PC-9 (cell line): ENCODE data around the gene PASK. TPM values are rescaled to one million over a fixed set of nuclear protein-coding genes. Genes with fewer than 3 reads are reported as not detected.
"Not testable (repeated sequence)": the region's sequence is repeated elsewhere in the genome, so short reads cannot be mapped to it uniquely, and the experiment has no call there.

Experiments
- BruUV-seq: library from RNA; stranded (reverse); fragments of 400-500 nt; replicated peaks from 2 replicates; lab custom pipeline; 2021; lab: Mats Ljungman, UMichigan
- CTCF ChIA-PET: fragments of 300-600 bp; sonication (Branson Sonifier 250); formaldehyde crosslinking; loops from one replicate; lab custom pipeline; 2022; ENCODE audit warnings: antibody characterized with exemption; lab: Charles Lee
- POLR2A ChIA-PET: fragments of 300-600 bp; sonication (Branson Sonifier 250); formaldehyde crosslinking; loops from one replicate; lab custom pipeline; 2022; ENCODE audit warnings: antibody characterized with exemption; ENCODE audit not compliant: unreplicated experiment; lab: Charles Lee
- DNase-seq, 2 experiments: peaks; one replicate each; pipeline versions ENCODE4 v3.0.0 to v3.0.0-alpha.2; 2015 to 2022; ENCODE audit warnings: mixed read lengths in 1 of 2
- H2AFZ ChIP-seq: fragments of 200-600 bp; sonication (generic); 2 replicates; pipeline ENCODE4 v1.8.1; 2017; ENCODE audit warnings: antibody characterized with exemption
- H3F3A ChIP-seq: fragments of 200-600 bp; sonication (generic); 2 replicates; pipeline ENCODE4 v1.8.1; 2017; ENCODE audit warnings: antibody characterized with exemption, mild to moderate bottlenecking, low read depth; ENCODE audit not compliant: insufficient read depth
- H3K27ac ChIP-seq: fragments of 200-600 bp; sonication (generic); 2 replicates; pipeline ENCODE4 v1.6.1; 2016; ENCODE audit warnings: mixed run types
- H3K27me3 ChIP-seq: fragments of 200-600 bp; sonication (generic); 2 replicates; pipeline ENCODE4 v1.6.1; 2016; ENCODE audit warnings: low read depth, mixed run types; ENCODE audit not compliant: insufficient read depth
- H3K36me3 ChIP-seq: fragments of 200-600 bp; sonication (generic); 2 replicates; pipeline ENCODE4 v1.6.1; 2016; ENCODE audit warnings: low read depth, mixed run types
- H3K4me1 ChIP-seq: fragments of 200-600 bp; sonication (generic); replicated peaks from 2 replicates; pipeline ENCODE4 v1.6.1; 2016; ENCODE audit warnings: mixed run types; ENCODE audit not compliant: insufficient read depth
- H3K4me2 ChIP-seq: fragments of 200-600 bp; sonication (generic); 2 replicates; pipeline ENCODE4 v1.6.1; 2017; ENCODE audit warnings: mixed run types
- H3K4me3 ChIP-seq: fragments of 200-600 bp; sonication (generic); 2 replicates; pipeline ENCODE4 v1.6.1; 2016; ENCODE audit warnings: mixed run types
- H3K79me2 ChIP-seq: fragments of 200-600 bp; sonication (generic); 2 replicates; pipeline ENCODE4 v1.6.1; 2017; ENCODE audit warnings: low read depth, mixed run types
- H3K9me2 ChIP-seq: fragments of 200-600 bp; sonication (generic); 2 replicates; pipeline ENCODE4 v1.8.1; 2017; ENCODE audit warnings: mild to moderate bottlenecking; ENCODE audit not compliant: insufficient read depth
- H3K9me3 ChIP-seq: fragments of 200-600 bp; sonication (generic); 2 replicates; pipeline ENCODE4 v1.8.1; 2016; ENCODE audit warnings: low read depth; ENCODE audit not compliant: insufficient read depth
- H4K20me1 ChIP-seq: fragments of 200-600 bp; sonication (generic); 2 replicates; pipeline ENCODE4 v1.8.1; 2017; ENCODE audit not compliant: insufficient read depth
- CTCF ChIP-seq: fragments of 200-600 bp; sonication (generic); conservative IDR thresholded peaks from 2 replicates; pipeline ENCODE4 v1.6.1; 2017; ENCODE audit warnings: mixed run types, antibody characterized with exemption, mild to moderate bottlenecking, moderate library complexity
- EZH2 ChIP-seq: fragments of 200-600 bp; sonication (generic); IDR thresholded peaks from 2 replicates; pipeline ENCODE4 v1.8.0; 2017; ENCODE audit warnings: antibody characterized with exemption, low read depth
- intact Hi-C: fragments of 100-400 bp; cut with micrococcal nuclease; formaldehyde crosslinking; loops from one replicate; pipeline ENCODE4 v1.10.0; 2022; ENCODE audit not compliant: unreplicated experiment
- total RNA-seq: library from RNA; stranded (reverse); gene quantifications from 2 replicates; pipeline ENCODE4 v1.2.3, GENCODE V29; 2021

PASK gene
- total RNA-seq, 1 experiment from 2014 or later = 77.5 TPM

GRCh38 chr2:241197947-241198346 is 48.7 kb upstream of the PASK start:
- no peak for TF ChIP-seq EZH2
- TF ChIP-seq CTCF = no peak
- H3K27me3 ChIP-seq = 0 out of 2 replicates have a peak, but pooled peaks cover 12% of the 10 kb centered on the region
- H3K36me3 ChIP-seq = no peaks in the 10 kb centered on the region
- no peaks in the 10 kb centered on the region for H3F3A ChIP-seq
- intact Hi-C loops = no loop called here
- H3K9me3 ChIP-seq = no peaks in the 10 kb centered on the region
- no TSS peak for BruUV-seq
- no peaks in the 10 kb centered on the region for H3K4me1 ChIP-seq
- no peaks in the 10 kb centered on the region for H3K9me2 ChIP-seq
- ChIA-PET CTCF (interaction anchor here (0.5 to 0.7 kb wide), 2 partner anchors 48 to 87 kb away, joined by 6 to 18 read pairs; partner anchors contain the start of gene PPP1R7), POLR2A (no interaction called here)
- no peak for DNase-seq
- no peaks in the 10 kb centered on the region for H3K79me2 ChIP-seq
- no peak overlapping the region for H3K4me2 ChIP-seq
- no peak overlapping the region for H3K27ac ChIP-seq
- H4K20me1 ChIP-seq = no peaks in the 10 kb centered on the region
- no peak overlapping the region for H2AFZ ChIP-seq
- no peak overlapping the region for H3K4me3 ChIP-seq

- CTCF ChIA-PET = interaction anchor here (0.7 kb wide), 1 partner anchor 87 kb away, joined by 18 read pairs; no protein-coding TSS in a partner anchor
- BruUV-seq, intact Hi-C loops: not testable (repeated sequence)
Observed at GRCh38 chr2:241197246-241197645, 48.0 kb upstream of the PASK start.

GRCh38 chr2:241195506-241196130 is 46.3 kb upstream of the PASK start:
- Histone ChIP-seq H3K27me3 (peaks cover 24% of the 10 kb centered on the region), H2AFZ (no peak overlapping the region), H3K36me3 (no peaks in the 10 kb centered on the region), H4K20me1 (no peaks in the 10 kb centered on the region), H3K4me3 (no peak overlapping the region), H3K4me1 (no peaks in the 10 kb centered on the region), H3K9me3 (no peaks in the 10 kb centered on the region), H3K27ac (no peak overlapping the region), H3K4me2 (no peak overlapping the region), H3K79me2 (no peaks in the 10 kb centered on the region), H3K9me2 (no peaks in the 10 kb centered on the region), H3F3A (no peaks in the 10 kb centered on the region)
- DNase-seq = no peak
- intact Hi-C loops = no loop called here
- no TSS peak for BruUV-seq
- ChIA-PET CTCF (interaction anchor here (0.7 kb wide), 1 partner anchor 173 kb away, joined by 7 read pairs; no protein-coding TSS in a partner anchor), POLR2A (interaction anchor here (0.7 kb wide), 1 partner anchor 9 kb away, joined by 4 read pairs; no protein-coding TSS in a partner anchor)
- TF ChIP-seq CTCF = no peak
- no peak for TF ChIP-seq EZH2

More at GRCh38 chr2:241197246-241197645, 48.0 kb upstream of the PASK start:
- H3K27me3 ChIP-seq = peaks cover 16% of the 10 kb centered on the region; the same call in 1 of the 2 replicates
- H3K4me1 ChIP-seq, POLR2A ChIA-PET, H3K4me2 ChIP-seq, H2AFZ ChIP-seq, H3K9me2 ChIP-seq, H3K79me2 ChIP-seq, H4K20me1 ChIP-seq, H3K9me3 ChIP-seq, H3K36me3 ChIP-seq, DNase-seq, H3K27ac ChIP-seq, H3F3A ChIP-seq, H3K4me3 ChIP-seq: not testable (repeated sequence)
